ENCODE measurements around the gene TBK1. TPM values are rescaled to one million over a fixed set of nuclear protein-coding genes. Genes with fewer than 3 reads are reported as not detected.

Gene TBK1
- total RNA-seq, result 24.6 and 28.6 TPM in 2 replicates

- DNase-seq (ENCODE audit: low read depth in 2 of 2), result peak; percentile 88 to 94
These were observed at the start of gene TBK1 for GRCh38 chr12:64451687-64452558. Gene TBK1 (plus strand): TSS chr12:64452120. CDS start chr12:64455871, 3,751 bp downstream.

GRCh38 chr12:64402181-64402580, 49.7 kb upstream of the TBK1 start:
- no peak for DNase-seq (ENCODE audit: low read depth in 2 of 2)

DNA sequence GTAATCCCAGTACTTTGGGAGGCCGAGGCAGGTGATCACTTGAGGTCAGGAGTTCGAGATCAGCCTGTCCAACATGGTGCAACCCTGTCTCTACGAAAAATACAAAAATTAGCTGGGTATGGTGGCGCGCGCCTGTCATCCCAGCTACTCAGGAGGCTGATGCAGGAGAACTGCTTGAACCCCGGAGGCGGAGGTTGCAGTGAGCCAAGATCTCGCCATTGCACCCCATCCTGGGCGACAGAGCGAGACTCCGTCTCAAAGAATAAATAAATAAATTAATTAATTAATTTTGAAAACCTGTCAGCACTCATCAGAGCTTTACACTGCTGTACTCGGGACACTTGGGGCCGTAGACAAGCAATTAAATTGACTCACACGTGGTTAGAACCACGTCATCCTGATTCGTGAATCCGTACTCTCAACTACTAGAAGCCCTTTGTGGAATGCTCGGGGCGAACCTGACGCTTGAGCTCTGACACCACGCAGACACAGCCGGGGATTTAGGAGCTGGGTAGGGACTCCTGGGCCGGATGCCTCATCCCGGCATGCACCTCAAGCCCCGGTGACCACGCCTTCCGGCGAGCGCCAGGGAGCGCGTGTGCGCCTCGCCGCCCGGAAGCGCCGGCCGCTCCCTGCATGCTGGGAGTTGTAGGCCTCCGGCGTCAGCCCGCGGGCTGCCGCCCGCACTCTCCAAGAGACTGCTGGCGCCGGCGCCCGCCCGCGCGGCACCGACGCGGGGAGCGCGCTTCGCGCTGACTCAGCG, 48.0 kb upstream of the TBK1 start, which contains the start of gene XPOT:
Gene XPOT, plus strand, starts transcription at position 686 of the 763 bp plus-strand sequence. CDS start 5,644 bp downstream, outside the sequence.
- DNase-seq (ENCODE audit: low read depth in 2 of 2), result peak; percentile 97 to 99

GRCh38 chr12:64404470-64405256, 47.3 kb upstream of the TBK1 start:
- DNase-seq (ENCODE audit: low read depth in 2 of 2), result peak; percentile 60 to 77

DNA sequence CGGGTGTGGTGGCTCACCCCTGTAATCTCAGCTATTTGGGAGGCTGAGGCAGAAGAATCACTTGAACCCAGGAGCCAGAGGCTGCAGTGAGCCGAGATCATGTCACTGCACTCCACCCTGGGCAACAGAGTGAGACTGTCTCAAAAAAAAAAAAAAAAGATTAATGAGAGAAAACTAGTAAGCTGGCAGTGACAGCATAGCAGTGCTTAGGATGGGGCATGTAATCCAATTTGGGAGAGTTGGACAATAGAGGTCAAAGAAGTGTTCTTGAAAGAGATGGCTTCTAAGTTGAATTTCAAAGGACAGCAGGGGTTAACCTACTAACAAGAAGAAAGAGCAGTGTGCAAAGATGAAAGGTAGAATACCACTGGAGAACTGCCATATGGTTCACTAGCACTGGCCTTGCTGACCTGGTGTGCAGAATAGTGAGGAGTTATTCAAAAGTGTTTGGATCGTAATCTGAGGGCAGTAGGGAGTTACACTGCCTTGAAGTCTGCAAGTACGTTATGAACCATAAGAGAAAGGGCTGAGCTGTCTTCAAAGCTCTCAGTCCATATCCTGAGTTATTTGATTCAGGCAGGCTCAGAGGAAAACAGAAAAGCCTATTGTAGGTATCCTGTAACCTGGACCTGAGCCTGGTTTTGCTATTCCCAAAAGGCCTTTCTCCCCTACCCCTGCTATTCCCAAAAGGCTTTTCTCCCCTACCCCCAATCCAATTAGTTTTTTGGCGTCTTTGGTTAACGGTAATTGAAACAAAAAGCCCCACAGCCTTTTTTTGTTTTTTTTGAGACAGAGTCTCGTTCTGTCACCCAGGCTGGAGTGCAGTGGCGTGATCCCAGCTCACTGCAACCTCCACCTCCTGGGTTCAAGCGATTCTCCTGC, 44.3 kb upstream of the TBK1 start:
- no peak for DNase-seq (ENCODE audit: low read depth in 2 of 2)

DNA sequence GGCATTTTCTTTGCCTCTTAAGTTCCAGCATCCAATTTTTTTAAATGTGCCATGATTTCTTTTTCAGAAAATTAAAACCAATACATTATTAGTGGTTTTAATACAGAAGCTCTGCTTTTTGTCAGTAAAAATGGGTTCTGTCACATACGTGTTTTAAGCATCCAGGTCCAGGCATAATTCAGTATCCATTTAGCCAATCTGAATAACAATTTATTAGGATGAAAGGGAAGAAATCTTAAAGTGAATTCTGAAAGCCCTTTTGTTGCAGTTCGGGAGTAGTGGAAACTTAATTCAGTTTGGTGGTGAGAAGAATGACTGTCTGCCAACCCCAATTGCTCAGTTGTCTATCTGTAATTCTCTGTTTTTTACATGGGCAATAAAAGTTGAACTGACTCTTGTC, 40.5 kb upstream of the TBK1 start:
- DNase-seq (ENCODE audit: low read depth in 2 of 2), result no peak

DNA sequence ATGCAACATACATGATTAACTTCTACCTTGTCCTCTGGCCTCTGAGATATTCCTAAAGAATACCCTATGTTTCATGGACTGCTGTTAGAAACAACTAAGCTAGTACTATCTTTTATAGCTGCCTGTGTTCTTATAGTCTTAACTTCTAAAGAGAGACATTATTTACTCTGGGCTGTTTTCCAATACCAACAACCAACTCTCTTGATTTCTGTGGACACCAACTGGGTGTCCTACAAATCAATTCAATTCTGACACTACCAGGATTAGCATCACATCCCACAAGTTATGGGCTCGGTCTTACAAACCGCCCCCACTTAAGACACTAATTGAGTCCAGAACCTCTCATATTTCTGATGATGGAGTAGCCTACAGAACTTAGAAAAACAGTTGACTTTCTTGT, 39.5 kb upstream of the TBK1 start:
- DNase-seq (ENCODE audit: low read depth in 2 of 2), result no peak

GRCh38 chr12:64413884-64414283, 38.0 kb upstream of the TBK1 start:
- no peak for DNase-seq (ENCODE audit: low read depth in 2 of 2)

DNA sequence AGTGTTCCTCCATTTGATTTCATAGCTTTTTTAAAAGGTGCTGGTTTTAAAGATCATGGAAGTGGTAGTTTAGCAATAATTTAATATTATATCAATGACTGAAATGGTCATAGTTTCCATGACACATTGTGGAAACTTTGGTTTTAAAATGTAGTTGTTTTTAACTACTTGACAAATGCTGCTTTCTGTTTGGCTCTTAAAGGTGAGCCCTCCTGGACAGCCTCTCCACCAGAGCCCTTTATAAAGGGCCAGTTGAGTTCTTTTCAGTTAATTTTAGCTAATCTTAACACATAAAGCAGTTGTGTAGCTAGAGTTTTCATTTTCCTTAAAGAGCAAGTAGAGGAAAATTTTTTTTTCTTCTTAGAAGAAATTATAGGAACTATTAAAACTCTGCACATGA, 33.7 kb upstream of the TBK1 start:
- DNase-seq (ENCODE audit: low read depth in 2 of 2), result peak in 1 of 2 donors; percentile 37

- peak; percentile 13 to 43 for DNase-seq (ENCODE audit: low read depth in 2 of 2)
These were observed 32.2 kb upstream of the TBK1 start for GRCh38 chr12:64419696-64420095.

DNA sequence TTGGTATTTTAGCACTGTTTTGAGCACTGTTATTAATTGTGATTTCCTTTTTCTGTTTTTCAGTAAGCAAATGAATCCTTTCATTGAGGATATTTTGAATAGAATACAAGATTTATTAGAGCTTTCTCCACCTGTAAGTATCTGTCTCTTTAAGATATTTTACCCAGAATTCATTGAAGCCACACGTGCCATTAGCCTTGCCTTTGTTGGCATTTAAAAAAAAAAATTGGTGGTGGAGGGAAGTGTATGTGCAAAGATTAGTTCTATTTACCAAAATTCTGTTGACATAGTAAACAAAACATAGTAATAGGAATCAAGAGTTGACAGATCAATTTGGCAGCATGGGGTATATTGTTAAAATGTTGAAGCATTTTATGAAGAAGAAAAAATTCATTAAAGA, 23.9 kb upstream of the TBK1 start:
- DNase-seq (ENCODE audit: low read depth in 2 of 2), result no peak

GRCh38 chr12:64428956-64429355, 23.0 kb upstream of the TBK1 start:
- no peak for DNase-seq (ENCODE audit: low read depth in 2 of 2)

DNA sequence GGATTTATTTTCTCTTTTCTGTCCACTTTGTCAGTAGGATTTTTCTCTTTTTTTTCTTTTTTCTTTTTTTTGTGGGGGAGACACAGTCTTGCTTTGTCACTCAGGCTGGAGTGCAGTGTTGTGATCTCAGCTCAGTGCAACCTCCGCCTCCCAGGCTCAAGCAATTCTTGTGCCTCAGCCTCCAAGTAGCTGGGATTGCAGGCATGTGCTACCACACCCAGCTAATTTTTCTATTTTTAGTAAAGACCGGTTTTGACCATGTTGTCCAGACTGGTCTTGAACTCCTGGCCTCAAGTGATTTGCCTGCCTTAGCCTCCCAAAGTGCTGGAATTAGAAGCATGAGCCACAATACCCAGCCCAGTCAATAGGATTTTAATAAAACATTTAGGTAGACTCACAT, 21.0 kb upstream of the TBK1 start:
- DNase-seq (ENCODE audit: low read depth in 2 of 2), result no peak

GRCh38 chr12:64431791-64432190, 20.1 kb upstream of the TBK1 start:
- no peak for DNase-seq (ENCODE audit: low read depth in 2 of 2)

GRCh38 chr12:64433915-64434314, 18.0 kb upstream of the TBK1 start:
- no peak for DNase-seq (ENCODE audit: low read depth in 2 of 2)

DNA sequence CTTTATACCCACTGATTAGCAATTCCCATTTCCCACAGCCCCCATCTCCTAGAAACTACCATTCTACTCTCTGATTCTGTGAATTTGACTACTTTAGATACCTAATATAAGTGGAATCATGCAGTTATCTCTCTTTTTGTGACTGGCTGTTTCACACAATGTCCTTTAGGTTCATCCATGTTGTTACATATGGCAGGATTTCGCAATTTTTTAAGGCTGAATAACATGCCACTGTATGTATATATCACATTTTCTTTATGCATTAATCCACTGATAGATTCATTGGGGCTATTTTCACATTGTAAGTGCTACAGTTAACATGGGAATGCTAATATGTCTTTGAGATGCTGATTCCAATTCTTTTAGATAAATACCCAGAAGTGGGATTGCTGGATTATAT, 11.8 kb upstream of the TBK1 start:
- no peak for DNase-seq (ENCODE audit: low read depth in 2 of 2)

DNA sequence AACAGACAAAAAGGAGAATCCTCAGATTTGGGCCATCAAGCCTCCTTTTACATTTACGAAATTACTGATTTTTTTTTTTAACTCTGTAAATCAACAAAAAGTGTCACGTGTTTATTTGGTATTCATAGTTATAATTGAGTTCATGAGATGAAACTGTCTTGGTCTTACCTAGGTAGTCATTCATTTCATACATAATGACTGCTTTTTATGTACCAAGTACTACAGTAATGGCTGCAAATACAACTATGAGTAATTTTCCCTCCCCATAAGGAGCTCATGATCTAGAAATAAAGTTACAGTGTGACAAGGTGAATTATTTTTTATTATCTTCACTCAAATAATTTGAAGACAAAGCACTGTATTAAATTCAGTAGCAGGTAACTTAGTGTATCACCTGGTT, 6.4 kb upstream of the TBK1 start:
- DNase-seq (ENCODE audit: low read depth in 2 of 2), result no peak

DNA sequence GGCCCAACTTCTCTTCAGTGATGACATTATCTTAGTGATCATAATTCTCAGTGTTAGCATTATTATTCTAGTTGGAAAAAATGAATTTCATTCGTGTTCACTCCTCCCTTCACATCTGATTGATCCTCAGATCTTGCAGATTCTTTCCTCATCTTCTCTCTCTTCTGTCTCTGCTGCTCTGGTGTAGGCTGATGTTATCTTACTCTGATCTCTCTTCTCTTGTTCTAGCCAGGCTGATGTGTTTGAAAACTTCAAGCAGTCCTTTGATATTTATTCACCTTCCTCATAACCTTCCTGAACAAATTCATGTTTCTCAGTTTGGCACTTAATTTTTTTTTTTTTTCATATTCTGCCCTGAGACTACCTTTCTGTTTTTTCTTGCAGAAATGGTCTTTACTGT, 5.6 kb upstream of the TBK1 start:
- no peak for DNase-seq (ENCODE audit: low read depth in 2 of 2)

DNA sequence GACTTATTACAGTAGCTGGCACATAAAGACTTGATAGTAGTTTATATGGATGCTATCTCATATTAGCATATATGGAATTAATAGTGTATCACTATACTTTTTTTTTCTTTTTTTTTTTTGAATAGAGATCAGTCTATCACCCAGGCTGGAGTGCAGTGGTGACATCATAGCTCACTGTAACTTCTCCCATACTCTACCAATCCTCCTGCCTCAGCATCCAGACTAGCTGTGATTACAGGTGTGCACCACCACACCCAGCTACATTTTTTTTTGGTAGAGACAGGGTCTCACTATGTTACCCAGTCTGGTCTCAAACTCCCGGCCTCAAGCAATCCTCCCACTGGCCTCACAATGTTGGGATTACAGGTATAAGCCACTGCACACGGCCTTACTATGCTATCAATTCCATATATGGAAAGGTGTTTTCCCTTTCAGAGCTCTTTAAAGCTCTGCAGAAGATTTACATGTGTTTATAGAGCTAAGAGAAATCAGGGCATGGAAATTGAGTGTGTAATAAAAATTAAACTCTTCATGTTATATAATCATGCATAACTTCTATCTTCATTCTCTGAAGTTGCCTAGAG, 1.8 kb upstream of the TBK1 start:
- no peak for DNase-seq (ENCODE audit: low read depth in 2 of 2)

DNA sequence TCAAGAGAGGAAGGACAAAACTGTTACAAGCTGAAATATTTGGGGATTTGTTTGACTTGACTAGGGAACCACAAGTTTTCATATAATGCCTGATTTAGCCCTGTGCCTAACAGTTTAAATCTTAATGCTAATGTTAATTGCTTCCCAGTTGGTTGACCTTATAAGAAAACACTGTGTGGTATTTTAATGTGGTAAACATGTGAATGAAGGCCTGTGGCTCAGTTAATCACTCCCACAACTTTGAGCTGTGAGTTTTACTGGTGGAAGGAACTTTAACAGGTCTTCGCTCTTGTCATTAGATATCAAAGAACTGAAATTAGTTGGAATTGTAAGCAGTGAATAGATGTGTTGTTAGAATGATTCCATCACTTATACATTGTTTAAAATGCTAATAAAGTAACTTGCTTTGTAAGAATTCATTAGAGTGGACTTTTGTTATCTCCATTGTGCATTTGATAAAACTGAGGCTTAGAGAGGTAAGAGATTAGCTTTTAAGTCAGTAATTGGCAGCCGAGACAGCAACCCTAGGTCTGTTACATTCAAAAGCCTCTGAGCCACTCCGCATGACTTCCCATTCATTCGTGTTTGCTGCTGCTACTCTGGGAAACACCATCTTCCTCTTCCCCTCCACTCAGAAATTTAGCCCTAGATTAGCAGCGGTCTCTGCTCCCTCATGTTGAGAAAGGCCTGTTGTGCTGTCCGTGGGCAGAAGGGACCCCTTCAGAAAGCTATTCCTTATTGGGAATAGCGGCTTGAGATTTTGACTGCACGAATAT, 1.0 kb upstream of the TBK1 start:
- peak; percentile 11 to 23 for DNase-seq (ENCODE audit: low read depth in 2 of 2)
